A673 (cell line): ENCODE data around the gene KCNB1. TPM values are rescaled to one million over a fixed set of nuclear protein-coding genes. Genes with fewer than 3 reads are reported as not detected.

ENCODE experiments used
- BruUV-seq: library from RNA; stranded (reverse); fragments of 400-500 nt; replicated peaks from 2 replicates; lab custom pipeline; 2021; lab: Mats Ljungman, UMichigan
- CTCF ChIA-PET: fragments of 300-600 bp; sonication (Branson Sonifier 250); formaldehyde crosslinking; loops from one replicate; lab custom pipeline; 2022; ENCODE audit warnings: antibody characterized with exemption; lab: Charles Lee
- POLR2A ChIA-PET: fragments of 300-600 bp; sonication (Branson Sonifier 250); formaldehyde crosslinking; loops from one replicate; lab custom pipeline; 2022; ENCODE audit warnings: antibody characterized with exemption; ENCODE audit not compliant: low non-redundant PET; lab: Charles Lee
- DNase-seq: peaks from one replicate; pipeline ENCODE4 v3.0.0-alpha.2; 2015; ENCODE audit warnings: low spot score
- H3K27ac ChIP-seq: fragments of 200-600 bp; sonication (generic); 2 replicates; pipeline ENCODE4 v1.5.1; 2016; ENCODE audit warnings: mixed run types, low read depth, mild to moderate bottlenecking, mixed read lengths, antibody characterized with exemption, low read length; ENCODE audit not compliant: poor library complexity, severe bottlenecking
- H3K27me3 ChIP-seq: fragments of 200-600 bp; sonication (generic); replicated peaks from 2 replicates; pipeline ENCODE4 v1.6.1; 2017; ENCODE audit warnings: mixed run types, low read depth, mild to moderate bottlenecking, mixed read lengths, antibody characterized with exemption, low read length; ENCODE audit not compliant: insufficient read depth, poor library complexity
- H3K36me3 ChIP-seq: fragments of 200-600 bp; sonication (generic); 2 replicates; pipeline ENCODE4 v1.6.1; 2016; ENCODE audit warnings: mixed run types, mild to moderate bottlenecking, mixed read lengths, antibody characterized with exemption, low read length; ENCODE audit not compliant: insufficient read depth, poor library complexity, severe bottlenecking
- H3K4me1 ChIP-seq: fragments of 200-600 bp; sonication (generic); 2 replicates; pipeline ENCODE4 v1.6.1; 2017; ENCODE audit warnings: mixed run types, mild to moderate bottlenecking, mixed read lengths, antibody characterized with exemption, low read length; ENCODE audit not compliant: insufficient read depth, poor library complexity, severe bottlenecking
- H3K4me3 ChIP-seq: fragments of 200-600 bp; sonication (generic); 2 replicates; pipeline ENCODE4 v1.5.1; 2016; ENCODE audit warnings: low read depth, mixed run types, mild to moderate bottlenecking, mixed read lengths, low read length; ENCODE audit not compliant: poor library complexity, severe bottlenecking
- H3K9me3 ChIP-seq: fragments of 200-600 bp; sonication (generic); 2 replicates; pipeline ENCODE4 v1.6.1; 2016; ENCODE audit warnings: mixed run types, low read depth, mild to moderate bottlenecking, mixed read lengths, antibody characterized with exemption, low read length; ENCODE audit not compliant: poor library complexity, severe bottlenecking
- EZH2 ChIP-seq: fragments of 200-600 bp; sonication (generic); IDR thresholded peaks from 2 replicates; pipeline ENCODE4 v1.6.1; 2017; ENCODE audit warnings: borderline replicate concordance, low read depth, mild to moderate bottlenecking, mixed read lengths, antibody characterized with exemption, low read length; ENCODE audit not compliant: poor library complexity, severe bottlenecking
- intact Hi-C: fragments of 100-400 bp; cut with micrococcal nuclease; formaldehyde crosslinking; loops from one replicate; pipeline ENCODE4 v1.10.0; 2022; ENCODE audit not compliant: unreplicated experiment
- total RNA-seq: library from RNA; stranded (reverse); gene quantifications from 2 replicates; pipeline ENCODE4 v1.2.3, GENCODE V29; 2021
- TF ChIP-seq, protein P1 (sequence below): fragments of 300-800, 200-600 bp; sonication (generic); conservative IDR thresholded peaks from 2 replicates; pipeline ENCODE4 v1.5.1; 2017; ENCODE audit warnings: low read depth, mild to moderate bottlenecking, antibody characterized with exemption, low read length, moderate library complexity, mixed read lengths

Gene KCNB1
- total RNA-seq, 1 experiment from 2014 or later: not detected

DNA sequence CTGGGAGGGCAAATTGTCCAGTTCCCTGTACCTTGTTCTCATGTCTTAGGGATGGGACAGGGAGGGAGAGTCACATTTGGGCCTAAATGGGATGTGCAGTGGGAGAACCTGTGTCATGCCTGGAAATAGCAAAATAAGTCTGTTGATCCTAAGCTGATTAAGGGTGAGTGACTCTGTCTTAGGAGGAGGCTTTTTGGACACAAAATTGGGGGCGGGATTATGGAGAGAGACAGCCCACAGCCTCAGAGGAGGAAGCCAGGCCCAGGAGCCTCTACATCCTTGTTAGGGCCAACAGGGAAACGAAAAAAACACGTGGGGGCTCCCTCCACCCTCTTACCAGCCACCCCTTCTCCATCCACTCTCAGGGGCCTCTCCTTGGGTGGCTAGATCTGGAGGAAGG, 2.2 kb downstream of the KCNB1 start:
- intact Hi-C loops: no loop called here
- TF ChIP-seq EZH2: no peak
- TF ChIP-seq, protein P1, sequence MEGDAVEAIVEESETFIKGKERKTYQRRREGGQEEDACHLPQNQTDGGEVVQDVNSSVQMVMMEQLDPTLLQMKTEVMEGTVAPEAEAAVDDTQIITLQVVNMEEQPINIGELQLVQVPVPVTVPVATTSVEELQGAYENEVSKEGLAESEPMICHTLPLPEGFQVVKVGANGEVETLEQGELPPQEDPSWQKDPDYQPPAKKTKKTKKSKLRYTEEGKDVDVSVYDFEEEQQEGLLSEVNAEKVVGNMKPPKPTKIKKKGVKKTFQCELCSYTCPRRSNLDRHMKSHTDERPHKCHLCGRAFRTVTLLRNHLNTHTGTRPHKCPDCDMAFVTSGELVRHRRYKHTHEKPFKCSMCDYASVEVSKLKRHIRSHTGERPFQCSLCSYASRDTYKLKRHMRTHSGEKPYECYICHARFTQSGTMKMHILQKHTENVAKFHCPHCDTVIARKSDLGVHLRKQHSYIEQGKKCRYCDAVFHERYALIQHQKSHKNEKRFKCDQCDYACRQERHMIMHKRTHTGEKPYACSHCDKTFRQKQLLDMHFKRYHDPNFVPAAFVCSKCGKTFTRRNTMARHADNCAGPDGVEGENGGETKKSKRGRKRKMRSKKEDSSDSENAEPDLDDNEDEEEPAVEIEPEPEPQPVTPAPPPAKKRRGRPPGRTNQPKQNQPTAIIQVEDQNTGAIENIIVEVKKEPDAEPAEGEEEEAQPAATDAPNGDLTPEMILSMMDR: no peak
- Histone ChIP-seq H3K4me3 (no peak overlapping the region), H3K9me3 (no peaks in the 10 kb centered on the region), H3K27me3 (peaks cover 44% of the 10 kb centered on the region), H3K4me1 (no peaks in the 10 kb centered on the region), H3K27ac (no peak overlapping the region), H3K36me3 (no peaks in the 10 kb centered on the region)
- CTCF ChIA-PET: no interaction called here
- DNase-seq: no peak
- no TSS peak for BruUV-seq
- POLR2A ChIA-PET: no interaction called here

DNA sequence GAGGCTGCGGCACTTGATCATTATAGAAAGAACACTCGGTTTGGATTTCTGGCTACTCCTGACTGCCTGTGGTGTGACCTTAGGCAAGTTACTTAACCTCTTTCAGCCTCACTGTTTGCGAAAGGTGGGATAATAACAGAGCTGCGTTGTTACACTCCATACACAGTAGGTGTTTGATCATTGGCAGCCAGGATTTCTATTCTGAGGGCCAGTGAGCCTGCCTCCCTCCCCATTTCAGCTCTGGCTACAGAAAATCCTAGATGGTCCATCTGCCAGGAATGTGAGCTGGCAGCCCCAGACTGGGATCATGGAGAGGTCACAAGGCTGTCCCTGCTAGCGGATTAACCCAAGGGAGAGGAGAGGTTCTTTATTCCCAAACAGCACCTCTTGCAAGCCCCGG, 2.7 kb downstream of the KCNB1 start:
- Histone ChIP-seq H3K36me3 (no peaks in the 10 kb centered on the region), H3K4me1 (no peaks in the 10 kb centered on the region), H3K27ac (no peak overlapping the region), H3K27me3 (peaks cover 40% of the 10 kb centered on the region), H3K9me3 (no peaks in the 10 kb centered on the region), H3K4me3 (no peak overlapping the region)
- intact Hi-C loops: no loop called here
- no peak for DNase-seq
- TF ChIP-seq, protein P1: no peak
- TF ChIP-seq EZH2: no peak
- ChIA-PET POLR2A (no interaction called here), CTCF (no interaction called here)
- BruUV-seq: no TSS peak

DNA sequence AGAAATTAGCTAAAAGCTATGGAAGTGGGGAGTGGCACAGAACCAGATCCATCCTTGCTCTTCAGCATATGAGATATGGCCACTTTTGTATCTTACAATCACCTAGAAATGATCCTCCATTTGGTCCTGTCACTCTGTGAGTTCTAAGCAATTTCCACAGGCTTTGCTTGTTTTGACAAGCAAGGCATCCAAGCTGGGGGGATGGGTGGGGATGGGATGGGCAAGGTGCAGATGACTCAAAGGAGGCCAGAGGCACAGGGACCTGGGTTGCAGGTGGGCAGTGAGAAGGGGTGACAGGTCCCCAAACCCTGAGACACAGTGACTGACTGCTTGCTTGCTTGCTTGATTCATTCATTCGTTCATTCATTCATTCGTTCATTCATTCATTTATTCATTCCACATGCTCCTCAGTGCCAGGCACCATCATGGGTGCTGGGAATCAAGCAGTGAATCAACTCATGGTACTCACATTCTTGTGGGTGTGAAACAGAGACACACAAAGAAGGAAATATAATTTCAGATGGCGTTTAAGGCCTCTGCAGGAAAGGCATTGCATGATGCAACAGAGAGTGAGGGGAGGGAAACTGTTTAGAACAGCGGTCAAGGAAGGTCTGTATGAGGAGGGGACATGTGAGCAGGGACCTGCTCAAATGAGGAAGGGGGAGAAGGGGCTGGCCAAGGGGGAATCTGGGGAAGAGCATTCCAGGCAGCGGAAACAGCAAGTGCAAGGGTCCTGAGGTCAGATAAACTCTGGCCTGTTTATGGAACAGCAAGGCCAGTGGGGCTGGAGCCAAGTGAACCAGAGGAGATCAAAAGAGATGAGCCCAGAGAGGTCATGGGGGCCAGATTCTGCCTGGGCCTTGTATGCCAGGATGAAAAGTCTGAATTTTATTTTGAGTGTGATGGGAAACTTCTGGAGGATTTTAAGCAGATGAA, 3.4 kb downstream of the KCNB1 start:
- no peaks in the 10 kb centered on the region for H3K9me3 ChIP-seq
- H3K36me3 ChIP-seq: no peaks in the 10 kb centered on the region
- no peak for DNase-seq
- no peak overlapping the region for H3K27ac ChIP-seq
- ChIA-PET POLR2A (no interaction called here), CTCF (no interaction called here)
- H3K4me3 ChIP-seq: no peak overlapping the region
- intact Hi-C loops: no loop called here
- no TSS peak for BruUV-seq
- H3K27me3 ChIP-seq: peaks cover 37% of the 10 kb centered on the region
- H3K4me1 ChIP-seq: no peaks in the 10 kb centered on the region
- TF ChIP-seq, protein P1: no peak
- no peak for TF ChIP-seq EZH2
